PC-3 (cell line): ENCODE measurements around the gene TNFAIP8L3. TPM values are rescaled to one million over a fixed set of nuclear protein-coding genes. Genes with fewer than 3 reads are reported as not detected.
A peak's percentile ranks its signal among the peaks of the same experiment; 100 is the strongest.

Experiments
- ATAC-seq: fragments of 200-7000 bp; cut with Tn5 transposase; 2 replicates; pipeline ENCODE4 v1.9.1; 2020; ENCODE audit warnings: mild to moderate bottlenecking, moderate library complexity
- BruUV-seq: library from RNA; stranded (reverse); fragments of 400-500 nt; replicated peaks from 2 replicates; lab custom pipeline; 2021; lab: Mats Ljungman, UMichigan
- CTCF ChIA-PET: fragments of 300-600 bp; sonication (Branson Sonifier 250); formaldehyde crosslinking; loops from one replicate; lab custom pipeline; 2022; ENCODE audit warnings: antibody characterized with exemption; lab: Charles Lee
- POLR2A ChIA-PET: fragments of 300-600 bp; sonication (Branson Sonifier 250); formaldehyde crosslinking; loops from one replicate; lab custom pipeline; 2022; ENCODE audit warnings: antibody characterized with exemption; ENCODE audit not compliant: unreplicated experiment; lab: Charles Lee
- DNase-seq: peaks from one replicate; pipeline ENCODE4 v3.0.0-alpha.2; 2015
- H2AFZ ChIP-seq: fragments of 300-600 bp; sonication (generic); 2 replicates; pipeline ENCODE4 v1.6.0; 2016; ENCODE audit warnings: antibody characterized with exemption, low read length
- H3F3A ChIP-seq: fragments of 300-600 bp; sonication (generic); one replicate; pipeline ENCODE4 v1.6.0; 2017; ENCODE audit warnings: antibody characterized with exemption, low read length, control low read depth, mild to moderate bottlenecking; ENCODE audit not compliant: unreplicated experiment
- H3K27ac ChIP-seq: fragments of 300-600 bp; sonication (generic); 2 replicates; pipeline ENCODE4 v1.5.1; 2016; ENCODE audit warnings: mild to moderate bottlenecking, low read length
- H3K27me3 ChIP-seq: fragments of 300-600 bp; sonication (generic); 2 replicates; pipeline ENCODE4 v1.6.1; 2016; ENCODE audit warnings: low read length, mixed read lengths
- H3K36me3 ChIP-seq: fragments of 300-600 bp; sonication (generic); 2 replicates; pipeline ENCODE4 v1.6.1; 2016; ENCODE audit warnings: low read depth, mixed run types, low read length, mixed read lengths
- H3K4me1 ChIP-seq: fragments of 300-600 bp; sonication (generic); 2 replicates; pipeline ENCODE4 v1.5.1; 2016; ENCODE audit warnings: low read length; ENCODE audit not compliant: insufficient read depth
- H3K4me2 ChIP-seq: fragments of 300-600 bp; sonication (generic); 2 replicates; pipeline ENCODE4 v1.6.0; 2016; ENCODE audit warnings: low read length
- H3K4me3 ChIP-seq: fragments of 300-600 bp; sonication (generic); 2 replicates; pipeline ENCODE4 v1.5.1; 2016; ENCODE audit warnings: mild to moderate bottlenecking, low read length, mixed read lengths
- H3K79me2 ChIP-seq: fragments of 300-600 bp; sonication (generic); 2 replicates; pipeline ENCODE4 v1.6.1; 2017; ENCODE audit warnings: low read length, mixed read lengths
- H3K9ac ChIP-seq: fragments of 300-600 bp; sonication (generic); 2 replicates; pipeline ENCODE4 v1.6.0; 2016; ENCODE audit warnings: mild to moderate bottlenecking, low read length
- H3K9me2 ChIP-seq: fragments of 300-600 bp; sonication (generic); replicated peaks from 2 replicates; pipeline ENCODE4 v1.6.1; 2016; ENCODE audit warnings: mixed run types, low read length, mixed read lengths
- H3K9me3 ChIP-seq: fragments of 300-600 bp; sonication (generic); 2 replicates; pipeline ENCODE4 v1.6.1; 2016; ENCODE audit warnings: low read length, mixed read lengths
- H4K20me1 ChIP-seq: fragments of 300-600 bp; sonication (generic); 2 replicates; pipeline ENCODE4 v1.6.1; 2016; ENCODE audit warnings: low read length, mixed read lengths
- CTCF ChIP-seq: fragments of 300-600 bp; sonication (generic); conservative IDR thresholded peaks from 2 replicates; pipeline ENCODE4 v1.5.1; 2017; ENCODE audit warnings: antibody characterized with exemption, low read depth, mild to moderate bottlenecking, low read length
- EZH2 ChIP-seq: fragments of 300-600 bp; sonication (generic); IDR thresholded peaks from one replicate; pipeline ENCODE4 v1.6.1; 2017; ENCODE audit warnings: antibody characterized with exemption, mild to moderate bottlenecking, low read length; ENCODE audit not compliant: unreplicated experiment
- EZH2phosphoT487 ChIP-seq: fragments of 300-600 bp; sonication (generic); IDR thresholded peaks from 2 replicates; pipeline ENCODE4 v1.6.1; 2018; ENCODE audit warnings: mild to moderate bottlenecking, antibody characterized with exemption, low read length, borderline replicate concordance
- intact Hi-C: fragments of 100-400 bp; cut with micrococcal nuclease; formaldehyde crosslinking; loops from 2 replicates; pipeline ENCODE4 v1.9.0; 2023
- total RNA-seq: library from RNA; depleted of rRNA; stranded (reverse); fragments of >200 nt; gene quantifications from 2 replicates; pipeline ENCODE4 v1.2.3, GENCODE V29; 2014

Gene TNFAIP8L3
- total RNA-seq, 1 experiment from 2014 or later = not detected

GRCh38 chr15:51097553-51098330 is 3.0 kb upstream of the TNFAIP8L3 start:
- no peak overlapping the region for H3K27ac ChIP-seq
- H3K36me3 ChIP-seq = no peaks in the 10 kb centered on the region
- intact Hi-C loops = no loop called here
- TF ChIP-seq EZH2phosphoT487 (no peak), CTCF (no peak), EZH2 (no peak)
- no peaks in the 10 kb centered on the region for H3K9me2 ChIP-seq
- peaks cover 21% of the 10 kb centered on the region for H3K27me3 ChIP-seq
- ChIA-PET POLR2A (no interaction called here), CTCF (interaction anchor here (0.5 kb wide), 1 partner anchor 66 kb away, joined by 5 read pairs; no protein-coding TSS in a partner anchor)
- ATAC-seq = peak; percentile 81
- no peak overlapping the region for H3K4me3 ChIP-seq
- BruUV-seq = no TSS peak
- no peaks in the 10 kb centered on the region for H4K20me1 ChIP-seq
- H2AFZ ChIP-seq = no peak overlapping the region
- no peak overlapping the region for H3K4me2 ChIP-seq
- H3K9ac ChIP-seq = no peak overlapping the region
- DNase-seq = peak; percentile 27
- no peaks in the 10 kb centered on the region for H3K79me2 ChIP-seq
- H3K9me3 ChIP-seq = no peaks in the 10 kb centered on the region
- peaks cover 3% of the 10 kb centered on the region; the same call in 1 of the 2 replicates for H3K4me1 ChIP-seq
- H3F3A ChIP-seq = no peaks in the 10 kb centered on the region

GRCh38 chr15:51096976-51097375 is 2.3 kb upstream of the TNFAIP8L3 start:
- H2AFZ ChIP-seq = no peak overlapping the region
- H3K9ac ChIP-seq = no peak overlapping the region
- TF ChIP-seq EZH2 (no peak), CTCF (no peak), EZH2phosphoT487 (no peak)
- no peaks in the 10 kb centered on the region for H4K20me1 ChIP-seq
- H3K4me1 ChIP-seq = peaks cover 3% of the 10 kb centered on the region; the same call in 1 of the 2 replicates
- H3K4me2 ChIP-seq = no peak overlapping the region
- DNase-seq (no peak), ATAC-seq (no peak)
- H3K79me2 ChIP-seq = no peaks in the 10 kb centered on the region
- H3K36me3 ChIP-seq = no peaks in the 10 kb centered on the region
- CTCF ChIA-PET = no interaction called here
- no peak overlapping the region for H3K27ac ChIP-seq
- no peaks in the 10 kb centered on the region for H3K9me3 ChIP-seq
- no peak overlapping the region for H3K4me3 ChIP-seq
- intact Hi-C loops = no loop called here
- no peaks in the 10 kb centered on the region for H3K9me2 ChIP-seq
- POLR2A ChIA-PET = no interaction called here
- peaks cover 25% of the 10 kb centered on the region for H3K27me3 ChIP-seq
- H3F3A ChIP-seq = no peaks in the 10 kb centered on the region
- BruUV-seq = no TSS peak

DNA sequence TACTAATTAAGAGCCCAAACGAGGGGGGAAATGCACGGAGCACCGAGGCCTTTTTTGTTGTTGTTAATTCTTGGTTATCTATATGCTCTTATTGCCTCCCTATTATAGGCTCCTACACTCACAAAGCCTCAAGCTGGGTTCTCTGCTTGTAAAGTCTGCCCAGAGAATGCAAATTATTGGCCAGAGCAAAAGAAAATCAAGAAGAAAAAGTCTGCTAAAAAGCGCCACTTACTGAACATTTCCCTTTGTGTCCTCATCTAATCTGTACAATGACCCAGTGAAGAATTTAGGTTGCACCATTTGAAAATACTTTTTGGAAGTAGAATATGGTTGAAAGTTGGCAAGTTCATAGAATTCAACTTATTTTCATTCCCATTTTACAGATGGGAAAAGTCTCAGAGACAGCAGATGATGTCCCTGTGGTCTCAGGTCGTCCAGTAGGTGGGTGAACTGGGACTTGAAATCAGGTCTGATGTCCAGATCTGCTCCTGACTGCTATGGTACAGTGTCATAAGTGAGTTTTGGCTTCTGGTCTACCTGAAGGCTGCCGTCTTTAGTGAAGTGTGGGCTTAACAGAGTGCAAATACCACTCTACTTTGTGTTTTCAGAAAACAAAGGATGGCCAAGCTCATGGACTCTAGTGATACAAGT is 1.1 kb upstream of the TNFAIP8L3 start:
- H3K4me3 ChIP-seq = no peak overlapping the region
- H3K27ac ChIP-seq = no peak overlapping the region
- no peaks in the 10 kb centered on the region for H3K79me2 ChIP-seq
- ATAC-seq = no peak
- H3F3A ChIP-seq = no peaks in the 10 kb centered on the region
- no peak overlapping the region for H2AFZ ChIP-seq
- H3K9me3 ChIP-seq = no peaks in the 10 kb centered on the region
- H3K9me2 ChIP-seq = no peaks in the 10 kb centered on the region
- no TSS peak for BruUV-seq
- no peak overlapping the region for H3K9ac ChIP-seq
- H4K20me1 ChIP-seq = no peaks in the 10 kb centered on the region
- peaks cover 3% of the 10 kb centered on the region; the same call in 1 of the 2 replicates for H3K4me1 ChIP-seq
- TF ChIP-seq EZH2phosphoT487 = no peak
- intact Hi-C loops = no loop called here
- H3K36me3 ChIP-seq = no peaks in the 10 kb centered on the region
- H3K27me3 ChIP-seq = peaks cover 25% of the 10 kb centered on the region
- POLR2A ChIA-PET = no interaction called here
- H3K4me2 ChIP-seq = no peak overlapping the region
- CTCF ChIA-PET = no interaction called here
- no peak for DNase-seq
